Stimulated activated CD8-positive, alpha-beta memory T cell treated with anti-CD3 and anti-CD28 coated beads, Interleukin-15, amount 100 ng/mL, for 1 hour (primary cell): Measurements from ENCODE around the gene ADPRHL1.

Source experiments
- DNase-seq: peaks from one replicate; pipeline ENCODE4 v3.0.0-alpha.2; 2020; ENCODE audit warnings: low read depth

Gene ADPRHL1

GRCh38 chr13:113432506-113433270, 20.6 kb downstream of the ADPRHL1 start:
- no peak for DNase-seq

GRCh38 chr13:113431171-113431570, 22.1 kb downstream of the ADPRHL1 start:
- no peak for DNase-seq

GRCh38 chr13:113430378-113431110, 22.7 kb downstream of the ADPRHL1 start:
- DNase-seq = no peak

- no peak for DNase-seq
These were observed 23.7 kb downstream of the ADPRHL1 start for GRCh38 chr13:113429608-113429985.

- DNase-seq = no peak
These were observed 24.2 kb downstream of the ADPRHL1 start for GRCh38 chr13:113428871-113429607.

GRCh38 chr13:113428469-113428865, 24.8 kb downstream of the ADPRHL1 start:
- no peak for DNase-seq

- DNase-seq = no peak
These were observed 25.5 kb downstream of the ADPRHL1 start for GRCh38 chr13:113427562-113428468.

GRCh38 chr13:113426591-113426986, 26.7 kb downstream of the ADPRHL1 start:
- no peak for DNase-seq

- no peak for DNase-seq
These were observed 27.2 kb downstream of the ADPRHL1 start for GRCh38 chr13:113425941-113426590.

GRCh38 chr13:113423520-113424163, 29.6 kb downstream of the ADPRHL1 start:
- no peak for DNase-seq

- DNase-seq = no peak
These were observed 30.3 kb downstream of the ADPRHL1 start for GRCh38 chr13:113422807-113423519.

- no peak for DNase-seq
These were observed 31.5 kb downstream of the ADPRHL1 start for GRCh38 chr13:113421673-113422270.

- no peak for DNase-seq
These were observed 32.3 kb downstream of the ADPRHL1 start for GRCh38 chr13:113420833-113421600.

GRCh38 chr13:113420232-113420631, 33.1 kb downstream of the ADPRHL1 start:
- DNase-seq = no peak

- no peak for DNase-seq
These were observed 33.6 kb downstream of the ADPRHL1 start for GRCh38 chr13:113419531-113420193.

GRCh38 chr13:113418722-113419049, 34.6 kb downstream of the ADPRHL1 start:
- no peak for DNase-seq

GRCh38 chr13:113417836-113418721, 35.2 kb downstream of the ADPRHL1 start:
- no peak for DNase-seq
